GM12872 (cell line): Measurements from ENCODE around the gene TUBB8.

Source experiments
- CTCF ChIP-seq: IDR thresholded peaks from 3 replicates; pipeline ENCODE4 v1.5.1; 2011; ENCODE audit warnings: low read depth, mild to moderate bottlenecking, low read length, moderate library complexity; ENCODE audit not compliant: insufficient read depth

Gene TUBB8

GRCh38 chr10:48996-49395, at the start of gene TUBB8:
Gene TUBB8, minus strand, starts transcription at chr10:49296. Its CDS starts 58 bp downstream, at chr10:49238.
- no peak for TF ChIP-seq CTCF

GRCh38 chr10:96466-96865, 47.4 kb upstream of the TUBB8 start:
- TF ChIP-seq CTCF, result no peak

GRCh38 chr10:95356-96115, 46.4 kb upstream of the TUBB8 start:
- TF ChIP-seq CTCF, result no peak

- no peak for TF ChIP-seq CTCF
Observed at GRCh38 chr10:94613-95012, 45.5 kb upstream of the TUBB8 start.

DNA sequence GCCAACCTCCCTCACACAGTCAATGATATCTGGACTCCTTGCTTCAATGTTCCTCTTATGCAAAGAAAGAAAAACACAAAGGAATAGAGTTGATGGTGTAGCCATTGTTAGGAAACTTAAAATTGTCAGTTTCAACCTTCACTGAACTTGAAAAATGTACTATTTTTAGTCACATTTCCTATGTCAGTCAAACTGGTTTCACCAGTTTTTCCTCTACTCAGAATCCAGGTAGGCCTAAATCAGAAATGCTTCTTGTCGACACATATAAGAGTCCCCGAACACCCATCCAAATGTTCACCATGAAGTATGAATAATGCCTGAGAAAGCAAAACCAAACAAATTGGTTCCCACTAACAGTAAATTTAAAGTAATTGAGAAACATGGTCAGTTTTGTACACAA, 43.8 kb upstream of the TUBB8 start:
- TF ChIP-seq CTCF, result no peak

GRCh38 chr10:92153-92552, 43.1 kb upstream of the TUBB8 start:
- no peak for TF ChIP-seq CTCF

DNA sequence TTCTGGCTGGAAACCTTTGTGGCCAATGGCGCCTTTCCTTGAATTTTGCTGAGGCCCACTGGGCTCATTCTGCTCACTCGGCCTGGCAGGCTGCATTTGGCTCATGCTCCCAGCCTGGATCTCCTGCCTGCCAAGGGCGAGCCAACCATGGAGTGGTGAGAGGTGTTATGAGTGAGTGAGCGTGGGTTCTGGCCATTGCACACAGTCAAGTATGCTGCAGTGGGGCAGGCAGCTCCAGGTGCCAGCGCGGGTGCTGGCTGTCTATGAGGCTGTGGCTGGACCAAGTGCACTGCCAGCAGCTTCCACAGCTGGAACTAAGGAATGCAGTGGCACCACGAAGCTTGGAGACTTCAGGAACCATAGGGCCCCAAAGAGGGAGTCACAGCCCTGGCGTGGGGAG, 42.2 kb upstream of the TUBB8 start:
- TF ChIP-seq CTCF, result no peak

- TF ChIP-seq CTCF, result no peak
Observed at GRCh38 chr10:90161-90560, 41.1 kb upstream of the TUBB8 start.
